ENCODE data around the gene RNF130. TPM values are rescaled to one million over a fixed set of nuclear protein-coding genes. Genes with fewer than 3 reads are reported as not detected.
A peak's percentile ranks its signal among the peaks of the same experiment; 100 is the strongest.
"Not testable (repeated sequence)": the region's sequence is repeated elsewhere in the genome, so short reads cannot be mapped to it uniquely, and the experiment has no call there.

The RNF130 gene
- total RNA-seq, 1 donor from 2014 or later, result 43.4 TPM

- H3K4me3 Mint-ChIP-seq (ENCODE audit: unreplicated experiment), result no peak overlapping the region
- peaks cover 18% of the 10 kb centered on the region for H3K36me3 Mint-ChIP-seq (ENCODE audit: low read depth)
- no peak for DNase-seq (ENCODE audit: low spot score)
- H3K27me3 Mint-ChIP-seq (ENCODE audit: low read depth), result no peaks in the 10 kb centered on the region
- peaks cover 30% of the 10 kb centered on the region for H3K9me3 Mint-ChIP-seq (ENCODE audit: low read depth)
- no peak overlapping the region for H3K27ac Mint-ChIP-seq (ENCODE audit: unreplicated experiment)
- no peak for TF ChIP-seq CTCF (IDR thresholded peaks at IDR 0.05)
- H3K4me1 Mint-ChIP-seq (ENCODE audit: low read depth), result no peaks in the 10 kb centered on the region
Observed at GRCh38 chr5:179991106-179991505, 80.5 kb downstream of the RNF130 start.

- H3K36me3 Mint-ChIP-seq (ENCODE audit: low read depth), result peaks cover 16% of the 10 kb centered on the region
- not testable (repeated sequence) for H3K4me3 Mint-ChIP-seq (ENCODE audit: unreplicated experiment); H3K4me1 Mint-ChIP-seq (ENCODE audit: low read depth); H3K27ac Mint-ChIP-seq (ENCODE audit: unreplicated experiment); DNase-seq (ENCODE audit: low spot score); H3K27me3 Mint-ChIP-seq (ENCODE audit: low read depth)
- peak; percentile 11 for TF ChIP-seq CTCF (IDR thresholded peaks at IDR 0.05)
- peaks cover 26% of the 10 kb centered on the region for H3K9me3 Mint-ChIP-seq (ENCODE audit: low read depth)
Observed at GRCh38 chr5:179990525-179990924, 81.0 kb downstream of the RNF130 start.

- Mint-ChIP-seq H3K36me3 (ENCODE audit: low read depth) (peaks cover 6% of the 10 kb centered on the region), H3K27me3 (ENCODE audit: low read depth) (no peaks in the 10 kb centered on the region), H3K27ac (ENCODE audit: unreplicated experiment) (no peak overlapping the region), H3K9me3 (ENCODE audit: low read depth) (peaks cover 12% of the 10 kb centered on the region), H3K4me3 (ENCODE audit: unreplicated experiment) (no peak overlapping the region), H3K4me1 (ENCODE audit: low read depth) (no peaks in the 10 kb centered on the region)
- no peak for DNase-seq (ENCODE audit: low spot score)
- peak; percentile 15 for TF ChIP-seq CTCF (IDR thresholded peaks at IDR 0.05)
Observed at GRCh38 chr5:179986328-179986727, 85.2 kb downstream of the RNF130 start.

- Mint-ChIP-seq H3K4me1 (ENCODE audit: low read depth) (no peaks in the 10 kb centered on the region), H3K4me3 (ENCODE audit: unreplicated experiment) (no peak overlapping the region), H3K27ac (ENCODE audit: unreplicated experiment) (no peak overlapping the region), H3K36me3 (ENCODE audit: low read depth) (peaks cover 15% of the 10 kb centered on the region), H3K9me3 (ENCODE audit: low read depth) (no peaks in the 10 kb centered on the region), H3K27me3 (ENCODE audit: low read depth) (no peaks in the 10 kb centered on the region)
- no peak for DNase-seq (ENCODE audit: low spot score)
- TF ChIP-seq CTCF (IDR thresholded peaks at IDR 0.05), result no peak
Observed at GRCh38 chr5:179981636-179982035, 89.9 kb downstream of the RNF130 start.

- H3K36me3 Mint-ChIP-seq (ENCODE audit: low read depth), result peaks cover 17% of the 10 kb centered on the region
- H3K9me3 Mint-ChIP-seq (ENCODE audit: low read depth), result no peaks in the 10 kb centered on the region
- TF ChIP-seq CTCF (IDR thresholded peaks at IDR 0.05), result no peak
- no peaks in the 10 kb centered on the region for H3K4me1 Mint-ChIP-seq (ENCODE audit: low read depth)
- no peaks in the 10 kb centered on the region for H3K27me3 Mint-ChIP-seq (ENCODE audit: low read depth)
- no peak overlapping the region for H3K27ac Mint-ChIP-seq (ENCODE audit: unreplicated experiment)
- DNase-seq (ENCODE audit: low spot score), result no peak
- H3K4me3 Mint-ChIP-seq (ENCODE audit: unreplicated experiment), result no peak overlapping the region
Observed at GRCh38 chr5:179980767-179981166, 90.8 kb downstream of the RNF130 start.

Data from chondrocyte (in vitro differentiated cells).